GM12878 (cell line): Measurements from ENCODE around the gene TUBGCP2. TPM values are rescaled to one million over a fixed set of nuclear protein-coding genes. Genes with fewer than 3 reads are reported as not detected.

Experiments
- ATAC-seq: fragments of 200-7000 bp; cut with Tn5 transposase; 3 replicates; pipeline ENCODE4 v1.9.1; 2020; ENCODE audit warnings: mild to moderate bottlenecking, moderate library complexity
- BruUV-seq: library from RNA; stranded (reverse); fragments of 400-500 nt; replicated peaks from 2 replicates; lab custom pipeline; 2021; lab: Mats Ljungman, UMichigan
- CTCF ChIA-PET: fragments of 300-600 bp; sonication (Branson Sonifier 250); formaldehyde crosslinking; extraction: SDS; loops from one replicate; lab custom pipeline; 2021; ENCODE audit warnings: inconsistent platforms; lab: Yijun Ruan, JAX
- POLR2A ChIA-PET: fragments of 350-600 bp; formaldehyde crosslinking; extraction: SDS; loops from one replicate; lab custom pipeline; 2021; ENCODE audit warnings: inconsistent platforms; lab: Charles Lee
- RAD21 ChIA-PET: fragments of 300-600 bp; sonication (Branson Sonifier 250); formaldehyde crosslinking; loops from one replicate; lab custom pipeline; 2023; ENCODE audit warnings: antibody characterized with exemption; ENCODE audit not compliant: unreplicated experiment; lab: Charles Lee
- SMC1A ChIA-PET: fragments of 300-600 bp; sonication (Branson Sonifier 250); formaldehyde crosslinking; loops from one replicate; lab custom pipeline; 2023; ENCODE audit not compliant: unreplicated experiment, uncharacterized antibody; lab: Charles Lee
- DNase-seq: peaks from one replicate; pipeline ENCODE4 v3.0.0-alpha.2; 2011; ENCODE audit warnings: low read depth, low spot score
- FAIRE-seq: peaks from 3 replicates; lab custom pipeline; 2011; peaks lifted over from hg19 to GRCh38; lab: Jason Lieb, UNC
- H2AFZ ChIP-seq: 2 replicates; pipeline ENCODE4 v1.6.0; 2011; ENCODE audit warnings: low read depth, low read length, control low read depth; ENCODE audit not compliant: control insufficient read depth
- H3K27ac ChIP-seq: 2 replicates; pipeline ENCODE4 v1.5.1; 2011; ENCODE audit warnings: control low read depth; ENCODE audit not compliant: control insufficient read depth, insufficient read depth
- H3K27me3 ChIP-seq, 2 experiments: replicated peaks in 1 of 2; 2 replicates each; pipeline versions ENCODE4 v1.6.0 to v1.6.1; 2011; ENCODE audit warnings: low read length in 1 of 2; ENCODE audit not compliant: control insufficient read depth in 2 of 2, insufficient read depth in 2 of 2
- H3K36me3 ChIP-seq, 2 experiments: 2 replicates each; pipeline ENCODE4 v1.5.1; 2011; ENCODE audit warnings: low read length in 1 of 2; ENCODE audit not compliant: control insufficient read depth in 2 of 2, insufficient read depth in 2 of 2
- H3K4me1 ChIP-seq: 2 replicates; pipeline ENCODE4 v1.6.1; 2011; ENCODE audit warnings: mild to moderate bottlenecking, low read length, moderate library complexity, mixed read lengths; ENCODE audit not compliant: control insufficient read depth, insufficient read depth
- H3K4me2 ChIP-seq: 2 replicates; pipeline ENCODE4 v1.6.0; 2011; ENCODE audit warnings: control low read depth; ENCODE audit not compliant: control insufficient read depth, insufficient read depth
- H3K4me3 ChIP-seq: fragments of 200-600 bp; sonication (generic); 2 replicates; pipeline ENCODE4 v1.5.1; 2016
- H3K79me2 ChIP-seq: 2 replicates; pipeline ENCODE4 v1.6.0; 2011; ENCODE audit warnings: low read length; ENCODE audit not compliant: control insufficient read depth, insufficient read depth
- H3K9ac ChIP-seq: 2 replicates; pipeline ENCODE4 v1.8.0; 2011; ENCODE audit warnings: low read length, control low read depth, mixed read lengths; ENCODE audit not compliant: control insufficient read depth, insufficient read depth
- H3K9me3 ChIP-seq: replicated peaks from 3 replicates; pipeline ENCODE4 v1.5.1; 2011; ENCODE audit warnings: mild to moderate bottlenecking, low read length; ENCODE audit not compliant: control insufficient read depth, insufficient read depth
- H4K20me1 ChIP-seq: 2 replicates; pipeline ENCODE4 v1.6.0; 2011; ENCODE audit not compliant: control insufficient read depth, insufficient read depth
- BMI1 ChIP-seq: fragments of 450-650 bp; IDR thresholded peaks from 2 replicates; pipeline ENCODE4 v1.6.1; 2016; ENCODE audit warnings: mild to moderate bottlenecking, moderate library complexity, borderline replicate concordance
- CREM ChIP-seq: IDR thresholded peaks from 2 replicates; pipeline ENCODE4 v1.6.1; 2014; ENCODE audit warnings: antibody characterized with exemption, low read depth
- POU2F2 ChIP-seq: IDR thresholded peaks from 3 replicates; pipeline ENCODE4 v1.6.1; 2011; ENCODE audit warnings: low read depth, mild to moderate bottlenecking, low read length, borderline replicate concordance
- RBBP5 ChIP-seq: fragments of 200-600 bp; sonication (generic); conservative IDR thresholded peaks from 2 replicates; pipeline ENCODE4 v1.6.1; 2016
- SMC3 ChIP-seq: IDR thresholded peaks from 2 replicates; pipeline ENCODE4 v1.6.1; 2011; ENCODE audit warnings: low read length, improper control_type of control experiment, borderline replicate concordance
- SPI1 ChIP-seq: IDR thresholded peaks from 2 replicates; pipeline ENCODE4 v1.6.1; 2011; ENCODE audit warnings: low read depth, mild to moderate bottlenecking, low read length, moderate library complexity, borderline replicate concordance; ENCODE audit not compliant: insufficient read depth
- WGBS: methylation state at CpG from one replicate; pipeline ENCODE4 v1.1.6; 2016; ENCODE audit warnings: low lambda C conversion rate; ENCODE audit not compliant: insufficient replicate concordance, insufficient coverage; ENCODE audit errors: missing lambda C conversion rate; 5-methylcytosine and 5-hydroxymethylcytosine counted together
- in situ Hi-C: fragments of 300-500 bp; cut with MboI; formaldehyde crosslinking; loops from 9 replicates; pipeline ENCODE4 v1.14.3; 2018; ENCODE audit warnings: mixed read lengths
- intact Hi-C: fragments of 100-400 bp; cut with micrococcal nuclease; formaldehyde crosslinking; loops from one replicate; pipeline ENCODE4 v1.14.2; 2022; ENCODE audit not compliant: unreplicated experiment
- polyA plus RNA-seq, 11 experiments: library from polyadenylated mRNA; depleted of rRNA in 4 of 11; unstranded in 6 of 11; stranded (reverse) in 5 of 11; fragments of >200 nt; fragmentation: Nextera tagmentation in 4 of 11; fragmentation: Illumina TruSeq in 1 of 11; extraction: Ambion mirVana in 4 of 11; extraction: Trizol in 1 of 11; gene quantifications; 1 replicate in 1 of 11; 2 replicates in 10 of 11; pipeline versions ENCODE4 v1.2.1 to v1.2.3, GENCODE V29; 2011 to 2016; ENCODE audit warnings: inconsistent platforms in 2 of 11, missing spikeins in 2 of 11, low read depth in 1 of 11
- total RNA-seq, 4 experiments: library from RNA; depleted of rRNA in 3 of 4; stranded (reverse); fragments of >200 nt in 3 of 4; fragmentation: Illumina TruSeq in 1 of 4; extraction: Trizol in 1 of 4; gene quantifications; 2 replicates each; pipeline versions ENCODE4 v1.2.1 to v1.2.3, GENCODE V29; 2013 to 2021
- TF ChIP-seq, protein P1 (sequence below): fragments of 450-650 bp; IDR thresholded peaks from 2 replicates; pipeline ENCODE4 v1.6.1; 2017; ENCODE audit warnings: mild to moderate bottlenecking, low read depth, inconsistent platforms; ENCODE audit not compliant: poor library complexity, severe bottlenecking
- TF ChIP-seq, protein P2 (sequence below): fragments of 450-650 bp; IDR thresholded peaks from 2 replicates; pipeline ENCODE4 v1.6.1; 2016; ENCODE audit warnings: mild to moderate bottlenecking, moderate library complexity, borderline replicate concordance
- TF ChIP-seq, protein P3 (sequence below): fragments of 450-650 bp; formaldehyde crosslinking; IDR thresholded peaks from 2 replicates; pipeline ENCODE4 v1.4.0; 2020; ENCODE audit warnings: mild to moderate bottlenecking, moderate library complexity

Gene TUBGCP2
- total and polyA plus RNA-seq, 10 of the 15 experiments (the other 5 are each of a cell fraction or from before 2014, with no cell fraction given) = 4.8 to 47.1 (median 34.7) TPM

DNA sequence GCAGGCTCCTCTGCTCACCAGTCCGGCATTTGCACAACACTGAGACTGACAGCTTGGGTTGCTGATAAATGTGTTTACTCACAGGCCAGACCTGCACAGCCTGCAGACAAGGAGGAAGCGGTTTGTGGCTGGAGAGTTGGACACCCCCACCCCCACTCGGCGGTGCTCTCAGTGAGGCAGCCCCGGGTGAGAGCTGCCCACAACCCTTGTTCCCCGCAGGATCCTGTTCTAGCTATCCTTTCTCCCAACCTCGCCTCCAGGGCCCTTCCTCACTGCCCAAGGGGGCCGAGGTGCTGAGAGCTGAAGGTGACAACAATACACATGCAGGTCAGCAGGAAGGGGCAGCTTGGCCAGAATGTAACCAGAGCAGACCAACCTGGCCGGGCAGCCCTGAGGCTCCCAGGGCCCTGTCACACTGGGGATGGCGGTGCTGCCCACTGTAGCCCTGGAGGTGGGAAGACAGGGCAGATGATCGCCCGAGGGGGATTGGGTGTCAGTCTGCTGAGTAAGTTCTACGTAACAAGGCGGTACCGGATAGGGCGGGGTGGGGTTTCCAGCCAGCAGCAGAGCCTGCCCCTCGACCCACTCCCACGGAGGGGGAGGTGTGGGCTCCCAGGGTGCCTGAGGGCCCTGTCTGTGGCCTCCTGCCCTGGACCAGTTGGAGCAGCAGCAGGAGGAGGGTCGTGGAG, 30.0 kb downstream of the TUBGCP2 start (continued):
- TF ChIP-seq, protein P1, sequence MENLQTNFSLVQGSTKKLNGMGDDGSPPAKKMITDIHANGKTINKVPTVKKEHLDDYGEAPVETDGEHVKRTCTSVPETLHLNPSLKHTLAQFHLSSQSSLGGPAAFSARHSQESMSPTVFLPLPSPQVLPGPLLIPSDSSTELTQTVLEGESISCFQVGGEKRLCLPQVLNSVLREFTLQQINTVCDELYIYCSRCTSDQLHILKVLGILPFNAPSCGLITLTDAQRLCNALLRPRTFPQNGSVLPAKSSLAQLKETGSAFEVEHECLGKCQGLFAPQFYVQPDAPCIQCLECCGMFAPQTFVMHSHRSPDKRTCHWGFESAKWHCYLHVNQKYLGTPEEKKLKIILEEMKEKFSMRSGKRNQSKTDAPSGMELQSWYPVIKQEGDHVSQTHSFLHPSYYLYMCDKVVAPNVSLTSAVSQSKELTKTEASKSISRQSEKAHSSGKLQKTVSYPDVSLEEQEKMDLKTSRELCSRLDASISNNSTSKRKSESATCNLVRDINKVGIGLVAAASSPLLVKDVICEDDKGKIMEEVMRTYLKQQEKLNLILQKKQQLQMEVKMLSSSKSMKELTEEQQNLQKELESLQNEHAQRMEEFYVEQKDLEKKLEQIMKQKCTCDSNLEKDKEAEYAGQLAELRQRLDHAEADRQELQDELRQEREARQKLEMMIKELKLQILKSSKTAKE = peak; percentile 44
- peak; percentile 16; the same call in 1 of the 2 replicates for TF ChIP-seq SMC3

DNA sequence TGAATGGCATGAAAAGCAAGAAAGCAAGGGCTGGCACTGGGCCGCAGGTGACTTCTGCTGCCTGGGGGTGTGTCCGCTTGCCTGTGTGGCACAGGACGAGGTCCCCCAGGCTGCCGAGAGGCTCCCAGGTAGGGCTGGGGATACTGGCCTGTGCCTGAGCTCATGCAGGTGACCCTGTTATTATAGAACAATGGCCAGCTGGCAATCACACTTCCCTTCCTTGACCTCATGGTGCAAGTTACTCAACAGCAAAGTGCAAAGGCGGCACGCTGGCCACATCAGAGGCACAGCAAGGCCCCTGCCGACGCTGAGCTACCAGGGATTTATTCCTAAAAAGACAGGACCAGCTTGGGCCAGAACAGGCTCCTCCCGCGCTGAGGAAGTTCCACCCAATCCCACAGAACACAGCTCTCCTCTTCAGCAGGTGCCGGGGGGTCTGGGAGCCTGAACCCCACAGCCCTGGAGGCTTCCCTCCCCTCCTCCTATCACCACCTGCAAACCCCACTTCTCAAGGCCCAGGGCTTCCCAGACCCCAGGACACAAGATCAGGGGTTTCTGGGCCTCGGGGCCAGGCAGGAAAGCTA, 30.6 kb downstream of the TUBGCP2 start:
- 47% methylated on average over 12 of the region's 12 CpGs for WGBS
- in situ Hi-C loops = no loop called here
- no peak overlapping the region for H3K4me3 ChIP-seq
- peaks cover 23% of the 10 kb centered on the region for H3K79me2 ChIP-seq
- POLR2A ChIA-PET = interaction anchor here (0.6 to 1.2 kb wide), 5 partner anchors 15 to 124 kb away, joined by 3 to 5 read pairs (median 3); no protein-coding TSS in a partner anchor
- intact Hi-C loops = no loop called here
- H3K4me1 ChIP-seq = peaks cover 33% of the 10 kb centered on the region
- H3K36me3 ChIP-seq = peaks cover 3 to 12% of the 10 kb centered on the region in 2 experiments
- no peak overlapping the region; the same call in 1 of the 2 replicates for H3K9ac ChIP-seq
- peak overlapping the region; percentile 85 for H3K4me2 ChIP-seq
- SMC1A ChIA-PET = interaction anchor here (0.8 to 1.7 kb wide), 4 partner anchors 9 to 28 kb away, joined by 4 to 5 read pairs (median 4); no protein-coding TSS in a partner anchor
- DNase-seq = no peak
- no peaks in the 10 kb centered on the region for H3K9me3 ChIP-seq
- BruUV-seq = no TSS peak
- CTCF ChIA-PET = interaction anchor here (0.9 to 2.8 kb wide), 7 partner anchors 15 to 29 kb away, joined by 3 to 14 read pairs (median 5); no protein-coding TSS in a partner anchor
- no peak overlapping the region for H2AFZ ChIP-seq
- H4K20me1 ChIP-seq = no peaks in the 10 kb centered on the region; the same call in 1 of the 2 replicates
- RAD21 ChIA-PET = interaction anchor here (1.1 kb wide), 1 partner anchor 242 kb away, joined by 3 read pairs; no protein-coding TSS in a partner anchor
- H3K27ac ChIP-seq = peak overlapping the region; percentile 53
- no peak for ATAC-seq
- no peak for FAIRE-seq
- H3K27me3 ChIP-seq = no peaks in the 10 kb centered on the region
- TF ChIP-seq POU2F2 (0 out of 3 replicates have a peak, but pooled peaks have one; percentile 11), CREM (0 out of 2 replicates have a peak, but pooled peaks have one; percentile 1), BMI1 (no peak), SPI1 (peak; percentile 3; the same call in 1 of the 2 replicates), RBBP5 (no peak)
- TF ChIP-seq, protein P2, sequence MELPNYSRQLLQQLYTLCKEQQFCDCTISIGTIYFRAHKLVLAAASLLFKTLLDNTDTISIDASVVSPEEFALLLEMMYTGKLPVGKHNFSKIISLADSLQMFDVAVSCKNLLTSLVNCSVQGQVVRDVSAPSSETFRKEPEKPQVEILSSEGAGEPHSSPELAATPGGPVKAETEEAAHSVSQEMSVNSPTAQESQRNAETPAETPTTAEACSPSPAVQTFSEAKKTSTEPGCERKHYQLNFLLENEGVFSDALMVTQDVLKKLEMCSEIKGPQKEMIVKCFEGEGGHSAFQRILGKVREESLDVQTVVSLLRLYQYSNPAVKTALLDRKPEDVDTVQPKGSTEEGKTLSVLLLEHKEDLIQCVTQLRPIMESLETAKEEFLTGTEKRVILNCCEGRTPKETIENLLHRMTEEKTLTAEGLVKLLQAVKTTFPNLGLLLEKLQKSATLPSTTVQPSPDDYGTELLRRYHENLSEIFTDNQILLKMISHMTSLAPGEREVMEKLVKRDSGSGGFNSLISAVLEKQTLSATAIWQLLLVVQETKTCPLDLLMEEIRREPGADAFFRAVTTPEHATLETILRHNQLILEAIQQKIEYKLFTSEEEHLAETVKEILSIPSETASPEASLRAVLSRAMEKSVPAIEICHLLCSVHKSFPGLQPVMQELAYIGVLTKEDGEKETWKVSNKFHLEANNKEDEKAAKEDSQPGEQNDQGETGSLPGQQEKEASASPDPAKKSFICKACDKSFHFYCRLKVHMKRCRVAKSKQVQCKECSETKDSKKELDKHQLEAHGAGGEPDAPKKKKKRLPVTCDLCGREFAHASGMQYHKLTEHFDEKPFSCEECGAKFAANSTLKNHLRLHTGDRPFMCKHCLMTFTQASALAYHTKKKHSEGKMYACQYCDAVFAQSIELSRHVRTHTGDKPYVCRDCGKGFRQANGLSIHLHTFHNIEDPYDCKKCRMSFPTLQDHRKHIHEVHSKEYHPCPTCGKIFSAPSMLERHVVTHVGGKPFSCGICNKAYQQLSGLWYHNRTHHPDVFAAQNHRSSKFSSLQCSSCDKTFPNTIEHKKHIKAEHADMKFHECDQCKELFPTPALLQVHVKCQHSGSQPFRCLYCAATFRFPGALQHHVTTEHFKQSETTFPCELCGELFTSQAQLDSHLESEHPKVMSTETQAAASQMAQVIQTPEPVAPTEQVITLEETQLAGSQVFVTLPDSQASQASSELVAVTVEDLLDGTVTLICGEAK = no peak
- TF ChIP-seq, protein P3, sequence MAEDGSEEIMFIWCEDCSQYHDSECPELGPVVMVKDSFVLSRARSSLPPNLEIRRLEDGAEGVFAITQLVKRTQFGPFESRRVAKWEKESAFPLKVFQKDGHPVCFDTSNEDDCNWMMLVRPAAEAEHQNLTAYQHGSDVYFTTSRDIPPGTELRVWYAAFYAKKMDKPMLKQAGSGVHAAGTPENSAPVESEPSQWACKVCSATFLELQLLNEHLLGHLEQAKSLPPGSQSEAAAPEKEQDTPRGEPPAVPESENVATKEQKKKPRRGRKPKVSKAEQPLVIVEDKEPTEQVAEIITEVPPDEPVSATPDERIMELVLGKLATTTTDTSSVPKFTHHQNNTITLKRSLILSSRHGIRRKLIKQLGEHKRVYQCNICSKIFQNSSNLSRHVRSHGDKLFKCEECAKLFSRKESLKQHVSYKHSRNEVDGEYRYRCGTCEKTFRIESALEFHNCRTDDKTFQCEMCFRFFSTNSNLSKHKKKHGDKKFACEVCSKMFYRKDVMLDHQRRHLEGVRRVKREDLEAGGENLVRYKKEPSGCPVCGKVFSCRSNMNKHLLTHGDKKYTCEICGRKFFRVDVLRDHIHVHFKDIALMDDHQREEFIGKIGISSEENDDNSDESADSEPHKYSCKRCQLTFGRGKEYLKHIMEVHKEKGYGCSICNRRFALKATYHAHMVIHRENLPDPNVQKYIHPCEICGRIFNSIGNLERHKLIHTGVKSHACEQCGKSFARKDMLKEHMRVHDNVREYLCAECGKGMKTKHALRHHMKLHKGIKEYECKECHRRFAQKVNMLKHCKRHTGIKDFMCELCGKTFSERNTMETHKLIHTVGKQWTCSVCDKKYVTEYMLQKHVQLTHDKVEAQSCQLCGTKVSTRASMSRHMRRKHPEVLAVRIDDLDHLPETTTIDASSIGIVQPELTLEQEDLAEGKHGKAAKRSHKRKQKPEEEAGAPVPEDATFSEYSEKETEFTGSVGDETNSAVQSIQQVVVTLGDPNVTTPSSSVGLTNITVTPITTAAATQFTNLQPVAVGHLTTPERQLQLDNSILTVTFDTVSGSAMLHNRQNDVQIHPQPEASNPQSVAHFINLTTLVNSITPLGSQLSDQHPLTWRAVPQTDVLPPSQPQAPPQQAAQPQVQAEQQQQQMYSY (CRISPR knock-in tag) = no peak
